ENCODE data around the gene MRPS7. TPM values are rescaled to one million over a fixed set of nuclear protein-coding genes. Genes with fewer than 3 reads are reported as not detected.

The MRPS7 gene
- 67.6 and 71.3 TPM in 2 replicates for total RNA-seq

- Mint-ChIP-seq H3K27me3 (no peaks in the 10 kb centered on the region), H3K9me3 (no peaks in the 10 kb centered on the region), H3K36me3 (ENCODE audit: low read depth) (peaks cover 53% of the 10 kb centered on the region), H3K4me3 (peak within 1 kb of the TSS; percentile 99), H3K4me1 (peaks cover 56% of the 10 kb centered on the region), H3K27ac (peak within 1 kb of the TSS; percentile 99)
- peak; percentile 93 for DNase-seq
- ChIA-PET CTCF (interaction anchor here (0.6 to 3.4 kb wide), 8 partner anchors 9 to 492 kb away, joined by 3 to 28 read pairs (median 6); partner anchors contain the start of genes MIF4GD and SLC25A19), POLR2A (interaction anchor here (0.5 to 4.2 kb wide), 38 partner anchors 10 to 644 kb away, joined by 3 to 110 read pairs (median 6); partner anchors contain the start of genes ARMC7, GRB2, JPT1 and MIF4GD)
- intact Hi-C loops (cut with micrococcal nuclease) = loop anchor here (1.0 to 10.0 kb wide), 9 partner anchors 9 to 215 kb away; partner anchors contain the start of genes ATP5PD, GRB2, KCTD2 and SLC25A19
- peak; percentile 97 for ATAC-seq (ENCODE audit: low read depth)
- no peak for TF ChIP-seq CTCF (IDR thresholded peaks at IDR 0.05)
These were observed at the start of gene MRPS7, which contains the start of gene GGA3 for GRCh38 chr17:75261336-75262111. MRPS7 (plus strand) TSS chr17:75261879; CDS start chr17:75261901, 22 bp downstream. GGA3 (minus strand) TSS chr17:75261606; CDS start chr17:75261587, 19 bp downstream.

- Mint-ChIP-seq H3K4me1 (no peaks in the 10 kb centered on the region), H3K36me3 (ENCODE audit: low read depth) (peaks cover 74% of the 10 kb centered on the region), H3K9me3 (no peaks in the 10 kb centered on the region), H3K4me3 (no peak overlapping the region), H3K27me3 (no peaks in the 10 kb centered on the region), H3K27ac (no peak overlapping the region)
- ATAC-seq (ENCODE audit: low read depth) (no peak), DNase-seq (no peak)
- TF ChIP-seq CTCF (IDR thresholded peaks at IDR 0.05) = no peak
- intact Hi-C loops (cut with micrococcal nuclease) = loop anchor here (1.0 kb wide), 1 partner anchor 14 kb away; no protein-coding TSS in a partner anchor
- CTCF ChIA-PET = no interaction called here
- POLR2A ChIA-PET = no interaction called here
These were observed 43.5 kb upstream of the MRPS7 start for GRCh38 chr17:75218131-75218530.

- H3K4me3 Mint-ChIP-seq = no peak overlapping the region
- no peak overlapping the region for H3K27ac Mint-ChIP-seq
- ATAC-seq (ENCODE audit: low read depth) (no peak), DNase-seq (no peak)
- TF ChIP-seq CTCF (IDR thresholded peaks at IDR 0.05) = no peak
- CTCF ChIA-PET = no interaction called here
- peaks cover 69% of the 10 kb centered on the region for H3K36me3 Mint-ChIP-seq (ENCODE audit: low read depth)
- POLR2A ChIA-PET = interaction anchor here (0.6 to 0.9 kb wide), 3 partner anchors 18 to 65 kb away, joined by 3 to 6 read pairs (median 4); no protein-coding TSS in a partner anchor
- no peaks in the 10 kb centered on the region for H3K4me1 Mint-ChIP-seq
- intact Hi-C loops (cut with micrococcal nuclease) = no loop called here
- H3K27me3 Mint-ChIP-seq = no peaks in the 10 kb centered on the region
- H3K9me3 Mint-ChIP-seq = no peaks in the 10 kb centered on the region
These were observed 41.9 kb upstream of the MRPS7 start for GRCh38 chr17:75219815-75220214.

GRCh38 chr17:75225016-75225415 is 36.7 kb upstream of the MRPS7 start:
- ChIA-PET POLR2A (no interaction called here), CTCF (interaction anchor here (1.3 kb wide), 1 partner anchor 187 kb away, joined by 3 read pairs; no protein-coding TSS in a partner anchor)
- no peak overlapping the region for H3K4me3 Mint-ChIP-seq
- H3K9me3 Mint-ChIP-seq = no peaks in the 10 kb centered on the region
- intact Hi-C loops (cut with micrococcal nuclease) = no loop called here
- no peaks in the 10 kb centered on the region for H3K27me3 Mint-ChIP-seq
- H3K27ac Mint-ChIP-seq = no peak overlapping the region
- no peak for DNase-seq
- peaks cover 68% of the 10 kb centered on the region for H3K36me3 Mint-ChIP-seq (ENCODE audit: low read depth)
- TF ChIP-seq CTCF (IDR thresholded peaks at IDR 0.05) = no peak
- no peaks in the 10 kb centered on the region for H3K4me1 Mint-ChIP-seq
- ATAC-seq (ENCODE audit: low read depth) = no peak

GRCh38 chr17:75227729-75228128 is 34.0 kb upstream of the MRPS7 start:
- POLR2A ChIA-PET = no interaction called here
- ATAC-seq (ENCODE audit: low read depth) (no peak), DNase-seq (no peak)
- Mint-ChIP-seq H3K9me3 (no peaks in the 10 kb centered on the region), H3K4me3 (no peak overlapping the region), H3K27me3 (no peaks in the 10 kb centered on the region), H3K27ac (no peak overlapping the region), H3K4me1 (no peaks in the 10 kb centered on the region), H3K36me3 (ENCODE audit: low read depth) (peaks cover 83% of the 10 kb centered on the region)
- intact Hi-C loops (cut with micrococcal nuclease) = no loop called here
- TF ChIP-seq CTCF (IDR thresholded peaks at IDR 0.05) = no peak
- CTCF ChIA-PET = no interaction called here
